BJ (cell line): ENCODE measurements around the gene GDF15. TPM values are rescaled to one million over a fixed set of nuclear protein-coding genes. Genes with fewer than 3 reads are reported as not detected.

Experiments
- CTCF ChIA-PET: fragments of 350-600 bp; formaldehyde crosslinking; extraction: SDS; loops from one replicate; lab custom pipeline; 2021; ENCODE audit warnings: antibody characterized with exemption, inconsistent platforms; lab: Yijun Ruan, JAX
- POLR2A ChIA-PET: fragments of 300-600 bp; sonication (Branson Sonifier 250); formaldehyde crosslinking; extraction: SDS; loops from one replicate; lab custom pipeline; 2021; ENCODE audit warnings: antibody characterized with exemption; lab: Charles Lee
- DNase-seq: peaks from one replicate; pipeline ENCODE4 v3.0.0-alpha.2; 2011; ENCODE audit warnings: low read depth
- H3K27me3 ChIP-seq: 2 replicates; pipeline ENCODE4 v1.6.0; 2011; ENCODE audit warnings: low read length; ENCODE audit not compliant: control insufficient read depth, insufficient read depth
- H3K36me3 ChIP-seq: 2 replicates; pipeline ENCODE4 v1.5.1; 2011; ENCODE audit warnings: low read length; ENCODE audit not compliant: control insufficient read depth, insufficient read depth
- H3K4me3 ChIP-seq: 2 replicates; pipeline ENCODE4 v1.5.1; 2011; ENCODE audit warnings: low read depth, mild to moderate bottlenecking, control low read depth, low read length
- CTCF ChIP-seq: IDR thresholded peaks from 2 replicates; pipeline ENCODE4 v1.5.1; 2011; ENCODE audit warnings: low read depth, mild to moderate bottlenecking, control low read depth, inconsistent platforms, low read length, moderate library complexity; ENCODE audit not compliant: insufficient read depth
- polyA plus RNA-seq: library from polyadenylated mRNA; depleted of rRNA; stranded (reverse); fragments of >200 nt; gene quantifications from 2 replicates; pipeline ENCODE4 v1.2.3, GENCODE V29; 2011

GDF15 gene
- polyA plus RNA-seq, 1 experiment: 30.8 TPM

GRCh38 chr19:18427743-18428113, 41.8 kb downstream of the GDF15 start:
- no peak for TF ChIP-seq CTCF

GRCh38 chr19:18428173-18428786, 42.3 kb downstream of the GDF15 start:
- TF ChIP-seq CTCF: no peak
- H3K4me3 ChIP-seq: no peak overlapping the region
- H3K27me3 ChIP-seq: no peaks in the 10 kb centered on the region
- CTCF ChIA-PET: interaction anchor here (1.1 to 1.9 kb wide), 3 partner anchors 10 to 41 kb away, joined by 3 to 4 read pairs (median 3); partner anchors contain the start of gene SSBP4
- peaks cover 15% of the 10 kb centered on the region for H3K36me3 ChIP-seq
- no peak for DNase-seq
- POLR2A ChIA-PET: interaction anchor here (0.6 kb wide), 1 partner anchor 29 kb away, joined by 6 read pairs; no protein-coding TSS in a partner anchor

More at GRCh38 chr19:18427743-18428113, 41.8 kb downstream of the GDF15 start:
- DNase-seq: no peak
- Histone ChIP-seq H3K27me3 (no peaks in the 10 kb centered on the region), H3K4me3 (no peak overlapping the region), H3K36me3 (peaks cover 13% of the 10 kb centered on the region)
- CTCF ChIA-PET: interaction anchor here (1.1 to 1.9 kb wide), 2 partner anchors 9 to 11 kb away, joined by 3 to 4 read pairs; partner anchors contain the start of gene SSBP4
- POLR2A ChIA-PET: no interaction called here

GRCh38 chr19:18428787-18429674, 43.1 kb downstream of the GDF15 start:
- no peak for TF ChIP-seq CTCF
- Histone ChIP-seq H3K36me3 (peaks cover 15% of the 10 kb centered on the region), H3K4me3 (peak overlapping the region; percentile 39), H3K27me3 (no peaks in the 10 kb centered on the region)
- no peak for DNase-seq
- ChIA-PET POLR2A (interaction anchor here (0.6 kb wide), 1 partner anchor 28 kb away, joined by 6 read pairs; no protein-coding TSS in a partner anchor), CTCF (interaction anchor here (0.6 to 1.9 kb wide), 4 partner anchors 10 to 161 kb away, joined by 3 to 4 read pairs (median 3); partner anchors contain the start of gene SSBP4)

- POLR2A ChIA-PET: no interaction called here
- Histone ChIP-seq H3K4me3 (no peak overlapping the region), H3K36me3 (peaks cover 17% of the 10 kb centered on the region), H3K27me3 (no peaks in the 10 kb centered on the region)
- DNase-seq: no peak
- no peak for TF ChIP-seq CTCF
- CTCF ChIA-PET: no interaction called here
Measured at GRCh38 chr19:18429717-18430416, 43.9 kb downstream of the GDF15 start.
